Measurements from ENCODE around the gene TSPAN7. TPM values are rescaled to one million over a fixed set of nuclear protein-coding genes. Genes with fewer than 3 reads are reported as not detected.

The TSPAN7 gene
- total and polyA plus RNA-seq, 9 of the 15 experiments (the other 6 are each of a cell fraction or from before 2014, with no cell fraction given) = 0.07 to 0.29 (median 0.12) TPM; not detected in 1

GRCh38 chrX:38697461-38697860 lies 136.1 kb downstream of the TSPAN7 start:
- ChIA-PET POLR2A (interaction anchor here (1.1 kb wide), 1 partner anchor 104 kb away, joined by 3 read pairs; no protein-coding TSS in a partner anchor), CTCF (ENCODE audit: low intra/inter-chr PET ratio) (no interaction called here)
- no TSS peak for BruUV-seq (replicated peaks)
- Histone ChIP-seq H4K20me1 (replicated peaks; ENCODE audit: control insufficient read depth, insufficient read depth, low read length) (no peaks in the 10 kb centered on the region), H3K36me3 (ENCODE audit: control insufficient read depth, insufficient read depth, low read length) (no peaks in the 10 kb centered on the region), H3K4me1 (replicated peaks in 1 of 2; ENCODE audit: control insufficient read depth in 2 of 2, insufficient read depth in 2 of 2, low read length in 2 of 2) (no peaks in the 10 kb centered on the region; a peak in 1 of 5 replicates), H3K9me3 (replicated peaks; ENCODE audit: control insufficient read depth, insufficient read depth, low read depth, low read length) (no peaks in the 10 kb centered on the region), H3K4me3 (no peak overlapping the region), H3K4me2 (ENCODE audit: insufficient read depth, low read length) (no peak overlapping the region), H3K9me1 (ENCODE audit: control insufficient read depth, insufficient read depth, low read length) (no peaks in the 10 kb centered on the region), H2AFZ (ENCODE audit: low read depth, low read length) (no peak overlapping the region), H3K27me3 (ENCODE audit: control insufficient read depth in 2 of 2, insufficient read depth in 2 of 2, low read length in 2 of 2) (no peaks in the 10 kb centered on the region), H3K9ac (ENCODE audit: insufficient read depth in 1 of 2, low read depth in 2 of 2, low read length in 2 of 2) (no peak overlapping the region), H3K79me2 (ENCODE audit: control insufficient read depth, insufficient read depth, low read length) (no peaks in the 10 kb centered on the region), H3K27ac (ENCODE audit: extremely low read depth, low read depth, low read length) (no peak overlapping the region)
- intact Hi-C loops (cut with micrococcal nuclease) = no loop called here
- no peak for TF ChIP-seq HSF4 (CRISPR knock-in tag; IDR thresholded peaks at IDR 0.05; ENCODE audit: borderline replicate concordance)
- TF ChIP-seq RFX5 (IDR thresholded peaks at IDR 0.05; ENCODE audit: low read depth, low read length) = no peak
- no peak for TF ChIP-seq ZNF408 (CRISPR knock-in tag; IDR thresholded peaks at IDR 0.05; ENCODE audit: low read depth)
- no peak for TF ChIP-seq ARID2 (IDR thresholded peaks at IDR 0.05)
- TF ChIP-seq MBD2 (IDR thresholded peaks at IDR 0.05; ENCODE audit: borderline replicate concordance, low read depth) = no peak
- no peak for TF ChIP-seq ZNF146 (CRISPR knock-in tag; IDR thresholded peaks at IDR 0.05; ENCODE audit: unreplicated experiment)
- TF ChIP-seq SMAD2 (IDR thresholded peaks at IDR 0.05; ENCODE audit: low read depth, low read length) = no peak
- TF ChIP-seq ZKSCAN8 (CRISPR knock-in tag; IDR thresholded peaks at IDR 0.05) = no peak
- TF ChIP-seq WHSC1 (IDR thresholded peaks at IDR 0.05; ENCODE audit: low read length) = no peak
- no peak for TF ChIP-seq ZHX1 (conservative IDR thresholded peaks at IDR 0.05; ENCODE audit: low read length)
- no peak for TF ChIP-seq SRSF1 (IDR thresholded peaks at IDR 0.05; ENCODE audit: low read depth, low read length)
- no peak for TF ChIP-seq ZBTB7A (IDR thresholded peaks at IDR 0.05; ENCODE audit: borderline replicate concordance, control insufficient read depth, low read depth, low read length)
- no peak for TF ChIP-seq HNRNPH1 (optimal IDR thresholded peaks at IDR 0.05; ENCODE audit: low read depth, low read length)
- TF ChIP-seq BMI1 (IDR thresholded peaks at IDR 0.05; ENCODE audit: low read length) = no peak
- no peak for TF ChIP-seq NCOR1 (IDR thresholded peaks at IDR 0.05)
- TF ChIP-seq ZNF512 (tag; IDR thresholded peaks at IDR 0.05) = no peak
- TF ChIP-seq POLR3G (IDR thresholded peaks at IDR 0.05; ENCODE audit: extremely low read depth, insufficient read length, insufficient replicate concordance) = no peak
- no peak for TF ChIP-seq TSC22D4 (tag; IDR thresholded peaks at IDR 0.05)
- TF ChIP-seq ZNF184 (CRISPR knock-in tag; IDR thresholded peaks at IDR 0.05) = no peak
- 0% methylated on average over 3 of the region's 3 CpGs for WGBS (ENCODE audit: insufficient coverage, low coverage, missing lambda C conversion rate)
- FAIRE-seq (no peak), ATAC-seq (no peak), DNase-seq (ENCODE audit: extremely low read depth in 1 of 4, low spot score in 3 of 4) (no peak)
- in situ Hi-C loops (cut with MboI) = no loop called here
